ENCODE results near the gene GPC5.
"Not testable (repeated sequence)": the region's sequence is repeated elsewhere in the genome, so short reads cannot be mapped to it uniquely, and the experiment has no call there.

GPC5 gene

DNA sequence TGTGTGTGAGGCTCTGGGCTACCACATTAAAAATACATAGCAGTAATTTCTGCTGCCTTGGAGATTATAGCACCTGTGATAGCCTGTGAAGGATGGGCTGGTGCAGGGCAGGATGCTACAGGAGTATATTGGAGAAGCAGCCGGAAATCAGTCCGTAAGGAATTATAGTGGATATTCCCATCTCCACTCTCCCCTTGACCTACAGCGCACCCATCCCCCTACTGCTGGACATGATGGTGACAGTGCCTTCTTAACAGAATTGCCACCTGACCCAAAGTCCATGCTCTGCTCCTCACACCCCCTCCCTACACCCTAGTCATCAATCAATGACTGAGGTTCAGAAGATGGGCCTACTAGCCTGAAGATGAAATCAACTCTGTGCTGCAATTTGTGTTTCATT, 376.0 kb downstream of the GPC5 start:
- H3K27me3 ChIP-seq (ENCODE audit: insufficient read depth, low read length) = no peaks in the 10 kb centered on the region
- no peak overlapping the region for H4K91ac ChIP-seq (ENCODE audit: low read depth, low read length)
- no peak overlapping the region for H2AFZ ChIP-seq (ENCODE audit: insufficient read depth, low read length, poor library complexity)
- no peak overlapping the region for H2BK120ac ChIP-seq (ENCODE audit: insufficient read depth, low read length, poor library complexity)
- H3K9me3 ChIP-seq (ENCODE audit: insufficient read depth, low read depth, low read length) = no peaks in the 10 kb centered on the region
- no peak for DNase-seq
- WGBS (ENCODE audit: extremely low coverage, insufficient coverage, insufficient read length) = no CpG with 5 or more reads among the region's 3 CpGs
- H3K27ac ChIP-seq (ENCODE audit: low read depth, low read length) = no peak overlapping the region
- no peak overlapping the region for H3K14ac ChIP-seq (ENCODE audit: low read length)
- no peak overlapping the region for H3K4me2 ChIP-seq (ENCODE audit: low read length)
- no peaks in the 10 kb centered on the region for H3K36me3 ChIP-seq (ENCODE audit: control insufficient read depth in 1 of 2, insufficient read depth in 2 of 2, low read length in 2 of 2)
- H3K79me1 ChIP-seq (ENCODE audit: low read length) = no peaks in the 10 kb centered on the region
- no peaks in the 10 kb centered on the region for H3K79me2 ChIP-seq (ENCODE audit: control insufficient read depth, insufficient read depth, low read length, poor library complexity)
- H3K23ac ChIP-seq (ENCODE audit: low read length) = no peak overlapping the region
- no peak overlapping the region for H3K18ac ChIP-seq (ENCODE audit: low read length)
- H2BK5ac ChIP-seq (ENCODE audit: low read depth, low read length, poor library complexity) = no peak overlapping the region
- H2AK5ac ChIP-seq (ENCODE audit: low read length) = no peak overlapping the region
- H4K12ac ChIP-seq (ENCODE audit: low read depth, low read length) = no peak overlapping the region
- H2BK12ac ChIP-seq (ENCODE audit: low read length) = no peak overlapping the region
- no peak overlapping the region for H4K8ac ChIP-seq (ENCODE audit: low read depth, low read length)
- no peak overlapping the region for H3K4ac ChIP-seq (ENCODE audit: low read depth, low read length)
- H3K4me1 ChIP-seq (ENCODE audit: control insufficient read depth in 1 of 2, insufficient read depth in 2 of 2, low read length in 2 of 2) = no peaks in the 10 kb centered on the region
- no peak overlapping the region for H3K9ac ChIP-seq (ENCODE audit: low read length)
- no peak overlapping the region for H3K4me3 ChIP-seq (ENCODE audit: low read depth, low read length)

DNA sequence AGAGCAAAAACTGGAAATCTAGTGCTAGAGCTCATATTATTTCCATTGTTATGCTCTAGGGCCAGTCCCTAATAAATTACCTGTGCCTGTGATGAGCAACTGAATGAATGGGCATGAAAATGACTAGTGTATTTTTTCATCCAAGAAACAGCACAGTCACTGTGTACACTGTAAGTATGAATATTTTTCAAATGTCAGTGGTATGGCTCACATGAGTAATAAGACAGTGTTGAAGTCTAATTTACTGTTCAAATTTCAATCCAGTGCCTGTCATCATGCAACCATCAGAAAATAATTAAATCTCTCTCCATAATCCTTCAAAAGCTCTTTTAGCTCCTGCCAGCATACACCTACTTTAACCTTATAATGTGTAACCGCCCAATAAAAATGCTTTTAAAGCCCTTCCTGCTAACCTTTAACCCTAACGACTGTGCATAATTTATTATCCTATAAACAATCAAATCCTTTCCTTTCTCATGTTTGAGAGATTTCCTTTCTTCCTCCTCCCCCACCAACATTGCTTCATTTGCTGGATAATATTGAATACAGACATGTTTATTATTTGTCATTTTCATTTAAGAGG, 378.3 kb downstream of the GPC5 start:
- no peak for DNase-seq
- H3K9me3 ChIP-seq (ENCODE audit: insufficient read depth, low read depth, low read length) = no peaks in the 10 kb centered on the region
- no peaks in the 10 kb centered on the region for H3K79me1 ChIP-seq (ENCODE audit: low read length)
- no peak overlapping the region for H3K9ac ChIP-seq (ENCODE audit: low read length)
- no peak overlapping the region for H2BK12ac ChIP-seq (ENCODE audit: low read length)
- H4K91ac ChIP-seq (ENCODE audit: low read depth, low read length) = no peak overlapping the region
- no peak overlapping the region for H3K27ac ChIP-seq (ENCODE audit: low read depth, low read length)
- H2AFZ ChIP-seq (ENCODE audit: insufficient read depth, low read length, poor library complexity) = no peak overlapping the region
- no peak overlapping the region for H3K18ac ChIP-seq (ENCODE audit: low read length)
- whole genome bisulfite sequencing (ENCODE audit: extremely low coverage, insufficient coverage, insufficient read length) = no CpG with 5 or more reads among the region's 2 CpGs
- H3K4me1 ChIP-seq (ENCODE audit: control insufficient read depth in 1 of 2, insufficient read depth in 2 of 2, low read length in 2 of 2) = no peaks in the 10 kb centered on the region
- no peak overlapping the region for H4K8ac ChIP-seq (ENCODE audit: low read depth, low read length)
- H3K4me3 ChIP-seq (ENCODE audit: low read depth, low read length) = no peak overlapping the region
- H3K23ac ChIP-seq (ENCODE audit: low read length) = no peak overlapping the region
- no peaks in the 10 kb centered on the region for H3K27me3 ChIP-seq (ENCODE audit: insufficient read depth, low read length)
- H2BK5ac ChIP-seq (ENCODE audit: low read depth, low read length, poor library complexity) = no peak overlapping the region
- H4K12ac ChIP-seq (ENCODE audit: low read depth, low read length) = no peak overlapping the region
- no peaks in the 10 kb centered on the region for H3K36me3 ChIP-seq (ENCODE audit: control insufficient read depth in 1 of 2, insufficient read depth in 2 of 2, low read length in 2 of 2)
- no peak overlapping the region for H3K14ac ChIP-seq (ENCODE audit: low read length)
- H3K4ac ChIP-seq (ENCODE audit: low read depth, low read length) = no peak overlapping the region
- no peak overlapping the region for H2BK120ac ChIP-seq (ENCODE audit: insufficient read depth, low read length, poor library complexity)
- H3K4me2 ChIP-seq (ENCODE audit: low read length) = no peak overlapping the region
- no peaks in the 10 kb centered on the region for H3K79me2 ChIP-seq (ENCODE audit: control insufficient read depth, insufficient read depth, low read length, poor library complexity)
- no peak overlapping the region for H2AK5ac ChIP-seq (ENCODE audit: low read length)

GRCh38 chr13:91778123-91778522, 379.7 kb downstream of the GPC5 start:
- Histone ChIP-seq H2BK12ac (ENCODE audit: low read length) (no peak overlapping the region), H3K18ac (ENCODE audit: low read length) (no peak overlapping the region), H4K91ac (ENCODE audit: low read depth, low read length) (no peak overlapping the region), H3K4me2 (ENCODE audit: low read length) (no peak overlapping the region), H3K4ac (ENCODE audit: low read depth, low read length) (no peak overlapping the region), H3K14ac (ENCODE audit: low read length) (no peak overlapping the region), H3K27me3 (ENCODE audit: insufficient read depth, low read length) (no peaks in the 10 kb centered on the region), H2BK120ac (ENCODE audit: insufficient read depth, low read length, poor library complexity) (no peak overlapping the region), H2AK5ac (ENCODE audit: low read length) (no peak overlapping the region), H3K9ac (ENCODE audit: low read length) (no peak overlapping the region), H3K27ac (ENCODE audit: low read depth, low read length) (no peak overlapping the region), H3K4me1 (ENCODE audit: control insufficient read depth in 1 of 2, insufficient read depth in 2 of 2, low read length in 2 of 2) (no peaks in the 10 kb centered on the region), H3K79me2 (ENCODE audit: control insufficient read depth, insufficient read depth, low read length, poor library complexity) (no peaks in the 10 kb centered on the region), H3K36me3 (ENCODE audit: control insufficient read depth in 1 of 2, insufficient read depth in 2 of 2, low read length in 2 of 2) (no peaks in the 10 kb centered on the region), H3K79me1 (ENCODE audit: low read length) (no peaks in the 10 kb centered on the region), H3K4me3 (ENCODE audit: low read depth, low read length) (no peak overlapping the region), H4K8ac (ENCODE audit: low read depth, low read length) (no peak overlapping the region), H2BK5ac (ENCODE audit: low read depth, low read length, poor library complexity) (no peak overlapping the region), H2AFZ (ENCODE audit: insufficient read depth, low read length, poor library complexity) (no peak overlapping the region), H3K23ac (ENCODE audit: low read length) (no peak overlapping the region), H4K12ac (ENCODE audit: low read depth, low read length) (no peak overlapping the region), H3K9me3 (ENCODE audit: insufficient read depth, low read depth, low read length) (no peaks in the 10 kb centered on the region)
- no peak for DNase-seq
- no CpG with 5 or more reads among the region's 4 CpGs for WGBS (ENCODE audit: extremely low coverage, insufficient coverage, insufficient read length)

DNA sequence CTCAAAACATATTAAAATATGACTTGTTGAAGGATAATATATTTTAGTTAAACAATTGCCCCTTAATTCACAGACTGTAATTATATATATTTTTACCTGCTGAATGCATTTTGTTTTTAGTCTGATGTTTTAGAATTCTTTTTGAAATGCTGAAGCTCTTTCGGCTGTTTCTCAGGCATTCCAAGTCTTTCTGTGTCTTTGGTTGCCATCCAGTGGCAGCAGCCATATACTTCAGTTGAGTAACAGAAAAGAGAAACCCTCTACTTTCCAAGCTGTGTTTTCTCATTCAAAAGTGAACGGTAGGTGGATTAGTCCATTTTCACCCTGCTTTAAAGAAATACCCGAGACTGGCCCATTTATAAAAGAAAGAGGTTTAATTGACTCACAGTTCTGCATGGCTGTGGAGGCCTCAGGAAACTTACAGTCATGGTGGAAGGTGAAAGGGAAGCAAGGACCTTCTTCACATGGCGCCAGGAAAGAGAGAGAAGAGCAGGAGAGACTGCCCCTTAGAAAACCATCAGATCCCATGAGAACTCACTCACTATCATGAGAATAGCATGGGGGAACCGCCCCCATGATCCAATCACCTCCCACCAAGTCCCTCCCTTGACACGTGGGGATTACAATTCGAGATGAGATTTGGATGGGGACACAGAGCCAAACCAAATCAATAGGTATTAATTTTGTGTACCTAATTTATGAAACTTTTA, 383.7 kb downstream of the GPC5 start:
- not testable (repeated sequence) for H2AFZ ChIP-seq (ENCODE audit: insufficient read depth, low read length, poor library complexity); H2AK5ac ChIP-seq (ENCODE audit: low read length); DNase-seq; H3K27me3 ChIP-seq (ENCODE audit: insufficient read depth, low read length); H3K4ac ChIP-seq (ENCODE audit: low read depth, low read length); H3K79me2 ChIP-seq (ENCODE audit: control insufficient read depth, insufficient read depth, low read length, poor library complexity); H3K14ac ChIP-seq (ENCODE audit: low read length); H3K36me3 ChIP-seq (ENCODE audit: control insufficient read depth in 1 of 2, insufficient read depth in 2 of 2, low read length in 2 of 2); H4K12ac ChIP-seq (ENCODE audit: low read depth, low read length); H4K8ac ChIP-seq (ENCODE audit: low read depth, low read length); H4K91ac ChIP-seq (ENCODE audit: low read depth, low read length); H2BK120ac ChIP-seq (ENCODE audit: insufficient read depth, low read length, poor library complexity); H3K4me2 ChIP-seq (ENCODE audit: low read length); H3K9me3 ChIP-seq (ENCODE audit: insufficient read depth, low read depth, low read length); H3K23ac ChIP-seq (ENCODE audit: low read length); H3K9ac ChIP-seq (ENCODE audit: low read length); H3K4me1 ChIP-seq (ENCODE audit: control insufficient read depth in 1 of 2, insufficient read depth in 2 of 2, low read length in 2 of 2); H3K18ac ChIP-seq (ENCODE audit: low read length); H3K4me3 ChIP-seq (ENCODE audit: low read depth, low read length); H2BK12ac ChIP-seq (ENCODE audit: low read length); H3K27ac ChIP-seq (ENCODE audit: low read depth, low read length); H2BK5ac ChIP-seq (ENCODE audit: low read depth, low read length, poor library complexity); H3K79me1 ChIP-seq (ENCODE audit: low read length)
- no CpG with 5 or more reads among the region's 7 CpGs for WGBS (ENCODE audit: extremely low coverage, insufficient coverage, insufficient read length)
